HL-60 (cell line): ENCODE measurements around the gene MAGI2.

Experiments
- POLR2AphosphoS5 ChIP-seq: IDR thresholded peaks from 2 replicates; pipeline ENCODE4 v1.6.1; 2012; ENCODE audit warnings: low read depth
- SPI1 ChIP-seq: IDR thresholded peaks from 2 replicates; pipeline ENCODE4 v1.6.1; 2012; ENCODE audit warnings: low read depth, mild to moderate bottlenecking, borderline replicate concordance
- TF ChIP-seq, protein P1 (sequence below): IDR thresholded peaks from one replicate; pipeline ENCODE4 v1.5.1; 2011; ENCODE audit warnings: low read length, control low read depth, inconsistent platforms; ENCODE audit not compliant: insufficient read depth
- TF ChIP-seq, protein P2 (sequence below): IDR thresholded peaks from 2 replicates; pipeline ENCODE4 v1.6.1; 2012; ENCODE audit warnings: low read depth; ENCODE audit not compliant: insufficient replicate concordance

- TF ChIP-seq, protein P1, sequence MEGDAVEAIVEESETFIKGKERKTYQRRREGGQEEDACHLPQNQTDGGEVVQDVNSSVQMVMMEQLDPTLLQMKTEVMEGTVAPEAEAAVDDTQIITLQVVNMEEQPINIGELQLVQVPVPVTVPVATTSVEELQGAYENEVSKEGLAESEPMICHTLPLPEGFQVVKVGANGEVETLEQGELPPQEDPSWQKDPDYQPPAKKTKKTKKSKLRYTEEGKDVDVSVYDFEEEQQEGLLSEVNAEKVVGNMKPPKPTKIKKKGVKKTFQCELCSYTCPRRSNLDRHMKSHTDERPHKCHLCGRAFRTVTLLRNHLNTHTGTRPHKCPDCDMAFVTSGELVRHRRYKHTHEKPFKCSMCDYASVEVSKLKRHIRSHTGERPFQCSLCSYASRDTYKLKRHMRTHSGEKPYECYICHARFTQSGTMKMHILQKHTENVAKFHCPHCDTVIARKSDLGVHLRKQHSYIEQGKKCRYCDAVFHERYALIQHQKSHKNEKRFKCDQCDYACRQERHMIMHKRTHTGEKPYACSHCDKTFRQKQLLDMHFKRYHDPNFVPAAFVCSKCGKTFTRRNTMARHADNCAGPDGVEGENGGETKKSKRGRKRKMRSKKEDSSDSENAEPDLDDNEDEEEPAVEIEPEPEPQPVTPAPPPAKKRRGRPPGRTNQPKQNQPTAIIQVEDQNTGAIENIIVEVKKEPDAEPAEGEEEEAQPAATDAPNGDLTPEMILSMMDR: no peak
- TF ChIP-seq, protein P2, sequence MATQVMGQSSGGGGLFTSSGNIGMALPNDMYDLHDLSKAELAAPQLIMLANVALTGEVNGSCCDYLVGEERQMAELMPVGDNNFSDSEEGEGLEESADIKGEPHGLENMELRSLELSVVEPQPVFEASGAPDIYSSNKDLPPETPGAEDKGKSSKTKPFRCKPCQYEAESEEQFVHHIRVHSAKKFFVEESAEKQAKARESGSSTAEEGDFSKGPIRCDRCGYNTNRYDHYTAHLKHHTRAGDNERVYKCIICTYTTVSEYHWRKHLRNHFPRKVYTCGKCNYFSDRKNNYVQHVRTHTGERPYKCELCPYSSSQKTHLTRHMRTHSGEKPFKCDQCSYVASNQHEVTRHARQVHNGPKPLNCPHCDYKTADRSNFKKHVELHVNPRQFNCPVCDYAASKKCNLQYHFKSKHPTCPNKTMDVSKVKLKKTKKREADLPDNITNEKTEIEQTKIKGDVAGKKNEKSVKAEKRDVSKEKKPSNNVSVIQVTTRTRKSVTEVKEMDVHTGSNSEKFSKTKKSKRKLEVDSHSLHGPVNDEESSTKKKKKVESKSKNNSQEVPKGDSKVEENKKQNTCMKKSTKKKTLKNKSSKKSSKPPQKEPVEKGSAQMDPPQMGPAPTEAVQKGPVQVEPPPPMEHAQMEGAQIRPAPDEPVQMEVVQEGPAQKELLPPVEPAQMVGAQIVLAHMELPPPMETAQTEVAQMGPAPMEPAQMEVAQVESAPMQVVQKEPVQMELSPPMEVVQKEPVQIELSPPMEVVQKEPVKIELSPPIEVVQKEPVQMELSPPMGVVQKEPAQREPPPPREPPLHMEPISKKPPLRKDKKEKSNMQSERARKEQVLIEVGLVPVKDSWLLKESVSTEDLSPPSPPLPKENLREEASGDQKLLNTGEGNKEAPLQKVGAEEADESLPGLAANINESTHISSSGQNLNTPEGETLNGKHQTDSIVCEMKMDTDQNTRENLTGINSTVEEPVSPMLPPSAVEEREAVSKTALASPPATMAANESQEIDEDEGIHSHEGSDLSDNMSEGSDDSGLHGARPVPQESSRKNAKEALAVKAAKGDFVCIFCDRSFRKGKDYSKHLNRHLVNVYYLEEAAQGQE: no peak
- TF ChIP-seq POLR2AphosphoS5: no peak
- TF ChIP-seq SPI1: no peak
Measured at GRCh38 chr7:78213402-78213801, 1240.1 kb downstream of the MAGI2 start.
